ENCODE results near the gene CNTN4.

CNTN4 gene

GRCh38 chr3:2495746-2496145 is 397.1 kb downstream of the CNTN4 start:
- no peak for DNase-seq
- Histone ChIP-seq H3K27ac (ENCODE audit: low read length) (no peak overlapping the region), H3F3A (ENCODE audit: insufficient read depth, low read length) (no peaks in the 10 kb centered on the region), H4K20me1 (ENCODE audit: insufficient read depth, low read length) (no peaks in the 10 kb centered on the region), H2AFZ (ENCODE audit: low read length) (no peak overlapping the region), H3K4me1 (ENCODE audit: low read length) (no peaks in the 10 kb centered on the region), H3K27me3 (replicated peaks; ENCODE audit: insufficient read depth, low read length) (no peaks in the 10 kb centered on the region), H3K4me2 (ENCODE audit: low read depth, low read length) (no peak overlapping the region), H3K9me2 (replicated peaks; ENCODE audit: insufficient read depth, low read length) (no peaks in the 10 kb centered on the region), H3K9me3 (replicated peaks; ENCODE audit: insufficient read depth, low read length) (no peaks in the 10 kb centered on the region), H3K4me3 (ENCODE audit: low read length) (no peak overlapping the region), H3K79me2 (ENCODE audit: low read length) (no peaks in the 10 kb centered on the region), H3K36me3 (replicated peaks; ENCODE audit: insufficient read depth, low read length) (no peaks in the 10 kb centered on the region), H3K9ac (ENCODE audit: low read length) (no peak overlapping the region)
- TF ChIP-seq CTCF (IDR thresholded peaks at IDR 0.05; ENCODE audit: low read length), result no peak
- TF ChIP-seq EZH2 (optimal IDR thresholded peaks at IDR 0.05; ENCODE audit: low read depth, low read length), result no peak
- no peak for TF ChIP-seq EZH2phosphoT487 (IDR thresholded peaks at IDR 0.05; ENCODE audit: low read length)

DNA sequence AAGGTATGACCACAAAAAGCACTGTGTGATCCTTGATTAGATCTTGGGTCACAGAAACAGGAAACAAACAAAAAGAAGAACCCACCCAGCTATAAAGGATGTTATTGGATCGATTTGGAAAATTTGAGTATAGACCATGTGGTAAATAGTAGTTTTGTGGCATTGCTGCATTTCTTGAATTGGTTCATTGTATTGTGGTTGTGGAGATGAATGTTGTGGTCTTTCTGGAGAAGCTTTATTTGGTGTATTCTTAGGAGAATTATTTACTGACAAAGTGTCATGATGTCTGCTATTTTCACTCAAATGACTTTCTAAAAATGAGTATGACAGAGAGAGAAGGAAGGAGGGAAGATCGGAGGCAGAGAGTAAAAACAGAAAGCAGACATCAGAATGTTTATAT is 406.2 kb downstream of the CNTN4 start:
- H4K20me1 ChIP-seq (ENCODE audit: insufficient read depth, low read length), result no peaks in the 10 kb centered on the region
- no peak for DNase-seq
- H3K4me1 ChIP-seq (ENCODE audit: low read length), result no peaks in the 10 kb centered on the region
- no peaks in the 10 kb centered on the region for H3K36me3 ChIP-seq (replicated peaks; ENCODE audit: insufficient read depth, low read length)
- H3K79me2 ChIP-seq (ENCODE audit: low read length), result no peaks in the 10 kb centered on the region
- no peak for TF ChIP-seq CTCF (IDR thresholded peaks at IDR 0.05; ENCODE audit: low read length)
- TF ChIP-seq EZH2phosphoT487 (IDR thresholded peaks at IDR 0.05; ENCODE audit: low read length), result no peak
- no peak for TF ChIP-seq EZH2 (optimal IDR thresholded peaks at IDR 0.05; ENCODE audit: low read depth, low read length)
- no peaks in the 10 kb centered on the region for H3K27me3 ChIP-seq (replicated peaks; ENCODE audit: insufficient read depth, low read length)
- H3K9me2 ChIP-seq (replicated peaks; ENCODE audit: insufficient read depth, low read length), result no peaks in the 10 kb centered on the region
- H3K27ac ChIP-seq (ENCODE audit: low read length), result no peak overlapping the region
- no peak overlapping the region for H3K9ac ChIP-seq (ENCODE audit: low read length)
- no peak overlapping the region for H3K4me2 ChIP-seq (ENCODE audit: low read depth, low read length)
- no peak overlapping the region for H3K4me3 ChIP-seq (ENCODE audit: low read length)
- no peaks in the 10 kb centered on the region for H3K9me3 ChIP-seq (replicated peaks; ENCODE audit: insufficient read depth, low read length)
- no peaks in the 10 kb centered on the region for H3F3A ChIP-seq (ENCODE audit: insufficient read depth, low read length)
- H2AFZ ChIP-seq (ENCODE audit: low read length), result no peak overlapping the region

DNA sequence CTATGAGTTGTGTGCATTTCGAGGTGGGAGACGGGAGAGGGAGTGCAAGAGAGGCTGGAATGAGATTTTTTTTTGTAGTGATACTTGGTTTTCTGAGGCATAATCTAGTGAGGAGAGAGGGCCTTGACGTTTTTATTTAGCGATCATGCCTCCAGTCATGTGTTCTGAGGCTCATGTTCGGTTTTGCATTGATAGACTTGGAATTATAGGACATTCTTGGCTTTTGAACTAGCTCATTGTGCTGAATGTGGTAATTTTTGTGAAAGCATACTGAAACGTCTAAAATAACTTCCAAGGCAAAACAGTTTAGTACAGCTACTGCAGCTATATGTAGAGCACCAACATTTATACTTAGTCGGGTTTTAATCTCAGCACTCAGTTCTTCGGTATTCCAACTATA is 408.1 kb downstream of the CNTN4 start:
- H3K36me3 ChIP-seq (replicated peaks; ENCODE audit: insufficient read depth, low read length), result no peaks in the 10 kb centered on the region
- no peaks in the 10 kb centered on the region for H3F3A ChIP-seq (ENCODE audit: insufficient read depth, low read length)
- H3K9ac ChIP-seq (ENCODE audit: low read length), result no peak overlapping the region
- H3K4me2 ChIP-seq (ENCODE audit: low read depth, low read length), result no peak overlapping the region
- H3K4me3 ChIP-seq (ENCODE audit: low read length), result no peak overlapping the region
- H2AFZ ChIP-seq (ENCODE audit: low read length), result no peak overlapping the region
- no peak overlapping the region for H3K27ac ChIP-seq (ENCODE audit: low read length)
- H3K27me3 ChIP-seq (replicated peaks; ENCODE audit: insufficient read depth, low read length), result no peaks in the 10 kb centered on the region
- no peaks in the 10 kb centered on the region for H3K9me3 ChIP-seq (replicated peaks; ENCODE audit: insufficient read depth, low read length)
- no peaks in the 10 kb centered on the region for H3K79me2 ChIP-seq (ENCODE audit: low read length)
- no peaks in the 10 kb centered on the region for H3K9me2 ChIP-seq (replicated peaks; ENCODE audit: insufficient read depth, low read length)
- no peaks in the 10 kb centered on the region for H4K20me1 ChIP-seq (ENCODE audit: insufficient read depth, low read length)
- H3K4me1 ChIP-seq (ENCODE audit: low read length), result no peaks in the 10 kb centered on the region
- no peak for TF ChIP-seq EZH2 (optimal IDR thresholded peaks at IDR 0.05; ENCODE audit: low read depth, low read length)
- TF ChIP-seq EZH2phosphoT487 (IDR thresholded peaks at IDR 0.05; ENCODE audit: low read length), result no peak
- TF ChIP-seq CTCF (IDR thresholded peaks at IDR 0.05; ENCODE audit: low read length), result no peak
- DNase-seq, result no peak
